Stomach (tissue), 4 donors: Measurements from ENCODE around the gene RRAS2.

Experiments used
- CTCF ChIP-seq, 7 experiments: fragments of 450-650 bp in 4 of 7; fragments of 200-600 bp in 3 of 7; sonication (generic) in 3 of 7; IDR thresholded peaks; one replicate each; pipeline ENCODE4 v1.5.1; 2016 to 2019; ENCODE audit warnings: antibody characterized with exemption in 7 of 7, control low read depth in 2 of 7, mild to moderate bottlenecking in 1 of 7
- EP300 ChIP-seq: sonication (generic); formaldehyde crosslinking; IDR thresholded peaks from one replicate; pipeline ENCODE4 v1.6.1; 2017; ENCODE audit warnings: antibody characterized with exemption
- POLR2A ChIP-seq, 4 donors: fragments of 450-650 bp; IDR thresholded peaks; one replicate each; pipeline ENCODE4 v1.6.1; 2016; ENCODE audit warnings: antibody characterized with exemption in 4 of 4, control low read depth in 2 of 4, mild to moderate bottlenecking in 1 of 4, moderate library complexity in 1 of 4
- POLR2AphosphoS5 ChIP-seq, 3 donors: sonication (generic); formaldehyde crosslinking; IDR thresholded peaks; one replicate each; pipeline ENCODE4 v1.6.1; 2016; ENCODE audit warnings: antibody characterized with exemption in 3 of 3

GRCh38 chr11:14373941-14374646, 15.1 kb upstream of the RRAS2 start:
- no peak for TF ChIP-seq CTCF (IDR thresholded peaks at IDR 0.05)
- TF ChIP-seq POLR2A (IDR thresholded peaks at IDR 0.05) = no peak
- peak in 1 of 3 donors; percentile 63 for TF ChIP-seq POLR2AphosphoS5 (IDR thresholded peaks at IDR 0.05)
- no peak for TF ChIP-seq EP300
